SU-DHL-6 (cell line): ENCODE measurements around the gene KRT222.

Experiments
- EZH2phosphoT487 ChIP-seq: fragments of 200-600 bp; sonication (generic), shearing (Covaris generic); conservative IDR thresholded peaks from 2 replicates; pipeline ENCODE4 v1.6.1; 2018; ENCODE audit warnings: mild to moderate bottlenecking, antibody characterized with exemption, low read length, moderate library complexity, mixed read lengths
- TF ChIP-seq, protein P1 (sequence below): fragments of 200-600 bp; sonication (generic); IDR thresholded peaks from one replicate; pipeline ENCODE4 v1.5.1; 2017; ENCODE audit warnings: antibody characterized with exemption, mild to moderate bottlenecking, low read length, moderate library complexity; ENCODE audit not compliant: insufficient read depth, poor library complexity, severe bottlenecking

DNA sequence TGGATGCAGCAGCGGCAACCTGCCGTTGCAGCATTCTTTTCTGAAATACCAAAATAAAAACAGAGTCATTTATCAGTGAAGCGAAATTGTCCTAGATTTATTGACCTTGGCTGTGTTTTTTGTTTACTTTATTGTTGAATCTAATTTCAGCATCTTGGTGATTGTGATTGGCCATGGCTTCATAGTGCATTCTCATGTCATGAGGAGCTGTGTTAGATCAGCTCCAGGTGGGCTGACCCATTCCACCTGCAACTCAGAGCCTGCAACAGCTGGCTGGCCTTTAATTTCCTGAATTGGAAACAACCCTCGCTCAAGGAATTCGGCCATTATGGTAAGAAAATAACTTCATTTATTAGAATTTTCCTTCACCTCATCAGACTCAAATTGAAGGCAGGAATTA lies 22.1 kb upstream of the KRT222 start:
- TF ChIP-seq, protein P1, sequence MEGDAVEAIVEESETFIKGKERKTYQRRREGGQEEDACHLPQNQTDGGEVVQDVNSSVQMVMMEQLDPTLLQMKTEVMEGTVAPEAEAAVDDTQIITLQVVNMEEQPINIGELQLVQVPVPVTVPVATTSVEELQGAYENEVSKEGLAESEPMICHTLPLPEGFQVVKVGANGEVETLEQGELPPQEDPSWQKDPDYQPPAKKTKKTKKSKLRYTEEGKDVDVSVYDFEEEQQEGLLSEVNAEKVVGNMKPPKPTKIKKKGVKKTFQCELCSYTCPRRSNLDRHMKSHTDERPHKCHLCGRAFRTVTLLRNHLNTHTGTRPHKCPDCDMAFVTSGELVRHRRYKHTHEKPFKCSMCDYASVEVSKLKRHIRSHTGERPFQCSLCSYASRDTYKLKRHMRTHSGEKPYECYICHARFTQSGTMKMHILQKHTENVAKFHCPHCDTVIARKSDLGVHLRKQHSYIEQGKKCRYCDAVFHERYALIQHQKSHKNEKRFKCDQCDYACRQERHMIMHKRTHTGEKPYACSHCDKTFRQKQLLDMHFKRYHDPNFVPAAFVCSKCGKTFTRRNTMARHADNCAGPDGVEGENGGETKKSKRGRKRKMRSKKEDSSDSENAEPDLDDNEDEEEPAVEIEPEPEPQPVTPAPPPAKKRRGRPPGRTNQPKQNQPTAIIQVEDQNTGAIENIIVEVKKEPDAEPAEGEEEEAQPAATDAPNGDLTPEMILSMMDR = no peak
- no peak for TF ChIP-seq EZH2phosphoT487
